GM19467 (cell line): ENCODE data around the gene TNFSF9.
A peak's percentile ranks its signal among the peaks of the same experiment; 100 is the strongest.
"Not testable (repeated sequence)": the region's sequence is repeated elsewhere in the genome, so short reads cannot be mapped to it uniquely, and the experiment has no call there.

Experiments used
- ATAC-seq: cut with Tn5 transposase; IDR thresholded peaks from one replicate; pipeline ENCODE4 v1.9.1; 2021; ENCODE audit warnings: mild to moderate bottlenecking, moderate library complexity; ENCODE audit not compliant: unreplicated experiment

The TNFSF9 gene

GRCh38 chr19:6570764-6571163 is 39.9 kb downstream of the TNFSF9 start:
- ATAC-seq: no peak

- ATAC-seq: no peak
Measured at GRCh38 chr19:6571167-6571566, 40.3 kb downstream of the TNFSF9 start.

- ATAC-seq: no peak
Measured at GRCh38 chr19:6572217-6572616, 41.4 kb downstream of the TNFSF9 start.

GRCh38 chr19:6573350-6573749 is 42.5 kb downstream of the TNFSF9 start:
- no peak for ATAC-seq

GRCh38 chr19:6576869-6577475 is 46.1 kb downstream of the TNFSF9 start:
- ATAC-seq: no peak

GRCh38 chr19:6577476-6578125 is 46.8 kb downstream of the TNFSF9 start:
- peak; percentile 70 for ATAC-seq

- ATAC-seq: no peak
Measured at GRCh38 chr19:6579450-6580178, 48.8 kb downstream of the TNFSF9 start.

GRCh38 chr19:6580313-6580712 is 49.5 kb downstream of the TNFSF9 start:
- no peak for ATAC-seq

- not testable (repeated sequence) for ATAC-seq
Measured at GRCh38 chr19:6582515-6583484, 52.0 kb downstream of the TNFSF9 start.
